ENCODE data around the gene RIT2.

DNA sequence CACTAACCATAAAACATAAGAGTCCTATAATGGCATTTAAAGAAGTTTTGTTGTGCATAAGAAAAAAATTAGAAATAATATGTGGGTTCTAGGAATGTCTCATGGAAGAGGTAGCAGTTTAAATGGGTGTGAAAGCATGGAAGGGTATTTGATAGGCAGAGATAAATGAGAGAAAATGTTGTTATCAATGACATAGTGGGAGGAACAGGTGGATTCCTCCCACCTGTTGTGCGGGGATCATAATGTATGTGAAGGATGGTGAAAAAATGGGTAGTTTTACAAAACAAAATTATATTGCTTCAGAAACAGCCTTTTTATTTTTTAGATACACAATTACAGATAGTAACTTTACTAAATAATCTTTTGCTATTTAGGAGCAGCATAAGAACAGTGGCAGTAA, 41.7 kb downstream of the RIT2 start:
- no peak for TF ChIP-seq CTCF (IDR thresholded peaks at IDR 0.05; ENCODE audit: insufficient read depth, low read length, poor library complexity, severe bottlenecking)
- TF ChIP-seq EZH2phosphoT487 (conservative IDR thresholded peaks at IDR 0.05; ENCODE audit: low read length), result no peak
